Neural progenitor cell (in vitro differentiated cells): Measurements from ENCODE around the gene ALKBH2. TPM values are rescaled to one million over a fixed set of nuclear protein-coding genes. Genes with fewer than 3 reads are reported as not detected.

Source experiments
- DNase-seq: peaks from one replicate; pipeline ENCODE4 v3.0.0-alpha.2; 2016; ENCODE audit warnings: low spot score
- H2AFZ ChIP-seq: fragments of 200-600 bp; sonication (generic); replicated peaks from 2 replicates; pipeline ENCODE4 v1.6.1; 2016; ENCODE audit warnings: antibody characterized with exemption
- H3F3A ChIP-seq: fragments of 200-600 bp; sonication (generic); 2 replicates; pipeline ENCODE4 v1.6.1; 2016; ENCODE audit warnings: antibody characterized with exemption, low read depth
- H3K27ac ChIP-seq: fragments of 200-600 bp; sonication (generic); 2 replicates; pipeline ENCODE4 v1.5.1; 2016; ENCODE audit warnings: mild to moderate bottlenecking
- H3K27me3 ChIP-seq: fragments of 200-600 bp; sonication (generic); 2 replicates; pipeline ENCODE4 v1.6.1; 2016; ENCODE audit warnings: mild to moderate bottlenecking, moderate library complexity
- H3K36me3 ChIP-seq: fragments of 200-600 bp; sonication (generic); 2 replicates; pipeline ENCODE4 v1.5.1; 2016
- H3K4me1 ChIP-seq: fragments of 200-600 bp; sonication (generic); 2 replicates; pipeline ENCODE4 v1.6.1; 2016; ENCODE audit warnings: mixed run types
- H3K4me2 ChIP-seq: fragments of 200-600 bp; sonication (generic); 2 replicates; pipeline ENCODE4 v1.6.1; 2016
- H3K4me3 ChIP-seq: fragments of 200-600 bp; sonication (generic); 2 replicates; pipeline ENCODE4 v1.5.1; 2016
- H3K79me2 ChIP-seq: fragments of 200-600 bp; sonication (generic); 2 replicates; pipeline ENCODE4 v1.6.1; 2016; ENCODE audit warnings: low read depth
- H3K9ac ChIP-seq: fragments of 200-600 bp; sonication (generic); 2 replicates; pipeline ENCODE4 v1.6.1; 2016
- H3K9me3 ChIP-seq: fragments of 200-600 bp; sonication (generic); 2 replicates; pipeline ENCODE4 v1.5.1; 2016; ENCODE audit warnings: low read depth
- H4K20me1 ChIP-seq: fragments of 200-600 bp; sonication (generic); 2 replicates; pipeline ENCODE4 v1.6.1; 2016; ENCODE audit warnings: low read depth
- H3K27ac Mint-ChIP-seq: 3 replicates; pipeline ENCODE4 v1.8.0; 2021; ENCODE audit warnings: mixed read lengths
- H3K27me3 Mint-ChIP-seq: 2 replicates; pipeline ENCODE4 v1.8.0; 2022; ENCODE audit warnings: low read depth, mild to moderate bottlenecking, inconsistent platforms, moderate library complexity, mixed read lengths; ENCODE audit not compliant: insufficient read depth
- H3K36me3 Mint-ChIP-seq: 3 replicates; pipeline ENCODE4 v1.8.0; 2021; ENCODE audit warnings: mixed read lengths
- H3K4me1 Mint-ChIP-seq: 3 replicates; pipeline ENCODE4 v1.8.0; 2021; ENCODE audit warnings: mixed read lengths
- H3K4me3 Mint-ChIP-seq: 3 replicates; pipeline ENCODE4 v1.8.0; 2021; ENCODE audit warnings: mild to moderate bottlenecking, moderate library complexity, mixed read lengths
- H3K9me3 Mint-ChIP-seq: 3 replicates; pipeline ENCODE4 v1.8.0; 2020; ENCODE audit warnings: mixed read lengths
- EZH2 ChIP-seq: fragments of 200-600 bp; sonication (generic); IDR thresholded peaks from 2 replicates; pipeline ENCODE4 v1.6.1; 2017; ENCODE audit warnings: antibody characterized with exemption, mild to moderate bottlenecking, moderate library complexity
- EZH2phosphoT487 ChIP-seq: fragments of 200-600 bp; sonication (generic); IDR thresholded peaks from 2 replicates; pipeline ENCODE4 v1.6.1; 2017; ENCODE audit warnings: antibody characterized with exemption
- total RNA-seq: library from RNA; depleted of rRNA; stranded (reverse); fragments of >200 nt; gene quantifications from 2 replicates; pipeline ENCODE4 v1.2.3, GENCODE V29; 2015; ENCODE audit warnings: low replicate concordance
- TF ChIP-seq, protein P1 (sequence below): fragments of 200-600 bp; sonication (generic); IDR thresholded peaks from 2 replicates; pipeline ENCODE4 v1.5.1; 2017; ENCODE audit warnings: antibody characterized with exemption, mild to moderate bottlenecking

ALKBH2 gene
- total RNA-seq, 1 donor from 2014 or later, result 18.5 TPM

DNA sequence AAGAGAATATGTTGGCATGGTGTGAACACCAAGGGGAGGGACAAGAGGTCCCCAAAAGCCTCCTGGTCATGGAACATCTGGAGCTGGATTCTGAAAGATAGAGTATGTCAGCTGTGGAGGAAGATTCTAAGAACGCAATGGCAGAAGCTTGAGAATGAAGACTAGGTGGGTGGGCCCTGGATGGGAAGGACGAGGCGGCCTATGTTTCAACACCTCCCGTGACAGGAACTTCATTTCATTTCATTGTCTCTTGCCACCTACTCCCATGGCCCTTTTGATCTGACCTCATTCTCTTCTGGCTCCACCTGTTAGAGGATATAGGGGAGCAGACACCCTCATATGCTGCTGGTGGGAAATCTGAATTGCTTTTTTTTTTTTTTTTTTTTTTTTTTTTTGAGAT lies 7.5 kb upstream of the ALKBH2 start:
- Mint-ChIP-seq H3K4me1 (peaks cover 17% of the 10 kb centered on the region), H3K27me3 (peaks cover 4% of the 10 kb centered on the region), H3K9me3 (no peaks in the 10 kb centered on the region), H3K27ac (no peak overlapping the region), H3K4me3 (no peak overlapping the region), H3K36me3 (peaks cover 34% of the 10 kb centered on the region)
- Histone ChIP-seq H3K36me3 (peaks cover 3% of the 10 kb centered on the region), H3K4me3 (no peak overlapping the region), H3K9ac (no peak overlapping the region), H3K9me3 (no peaks in the 10 kb centered on the region), H4K20me1 (peaks cover 21% of the 10 kb centered on the region), H3K27me3 (no peaks in the 10 kb centered on the region), H3K27ac (no peak overlapping the region), H3K4me1 (peaks cover 5% of the 10 kb centered on the region), H2AFZ (no peak overlapping the region), H3K79me2 (peaks cover 39% of the 10 kb centered on the region), H3F3A (peaks cover 14% of the 10 kb centered on the region), H3K4me2 (no peak overlapping the region)
- TF ChIP-seq, protein P1, sequence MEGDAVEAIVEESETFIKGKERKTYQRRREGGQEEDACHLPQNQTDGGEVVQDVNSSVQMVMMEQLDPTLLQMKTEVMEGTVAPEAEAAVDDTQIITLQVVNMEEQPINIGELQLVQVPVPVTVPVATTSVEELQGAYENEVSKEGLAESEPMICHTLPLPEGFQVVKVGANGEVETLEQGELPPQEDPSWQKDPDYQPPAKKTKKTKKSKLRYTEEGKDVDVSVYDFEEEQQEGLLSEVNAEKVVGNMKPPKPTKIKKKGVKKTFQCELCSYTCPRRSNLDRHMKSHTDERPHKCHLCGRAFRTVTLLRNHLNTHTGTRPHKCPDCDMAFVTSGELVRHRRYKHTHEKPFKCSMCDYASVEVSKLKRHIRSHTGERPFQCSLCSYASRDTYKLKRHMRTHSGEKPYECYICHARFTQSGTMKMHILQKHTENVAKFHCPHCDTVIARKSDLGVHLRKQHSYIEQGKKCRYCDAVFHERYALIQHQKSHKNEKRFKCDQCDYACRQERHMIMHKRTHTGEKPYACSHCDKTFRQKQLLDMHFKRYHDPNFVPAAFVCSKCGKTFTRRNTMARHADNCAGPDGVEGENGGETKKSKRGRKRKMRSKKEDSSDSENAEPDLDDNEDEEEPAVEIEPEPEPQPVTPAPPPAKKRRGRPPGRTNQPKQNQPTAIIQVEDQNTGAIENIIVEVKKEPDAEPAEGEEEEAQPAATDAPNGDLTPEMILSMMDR, result no peak
- TF ChIP-seq EZH2 (no peak), EZH2phosphoT487 (no peak)
- DNase-seq, result no peak

DNA sequence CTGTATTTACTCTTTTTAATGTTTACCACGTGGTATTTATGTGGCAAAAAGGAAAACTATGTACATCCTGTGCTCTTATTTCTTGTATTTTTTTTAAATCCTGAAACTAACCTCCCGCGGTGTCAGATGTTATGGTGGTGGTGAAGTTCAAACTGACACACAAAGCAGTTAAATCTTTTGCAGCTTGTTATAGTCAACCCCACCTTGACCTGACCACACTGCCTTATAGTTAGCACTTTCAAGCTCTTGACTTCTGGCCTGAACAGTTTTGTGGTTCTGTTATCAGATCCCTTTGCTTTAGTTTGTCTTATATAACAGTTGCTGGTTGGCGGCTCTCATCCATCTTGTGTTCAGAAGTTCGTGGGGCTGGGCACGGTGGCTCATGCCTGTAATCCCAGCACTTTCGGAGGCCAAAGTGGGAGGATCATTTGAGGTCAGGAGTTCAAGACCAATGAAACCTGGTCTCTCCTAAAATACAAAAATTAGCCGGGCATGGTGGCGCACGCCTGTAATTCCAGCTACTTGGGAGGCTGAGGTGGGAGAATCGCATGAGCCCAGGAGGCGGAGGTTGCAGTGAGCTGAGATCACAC lies 6.3 kb upstream of the ALKBH2 start:
- Histone ChIP-seq H4K20me1 (peaks cover 18% of the 10 kb centered on the region), H3K27ac (no peak overlapping the region), H3K4me3 (peak overlapping the region; percentile 73), H2AFZ (no peak overlapping the region), H3F3A (peaks cover 14% of the 10 kb centered on the region), H3K27me3 (no peaks in the 10 kb centered on the region), H3K36me3 (peaks cover 3% of the 10 kb centered on the region), H3K9ac (no peak overlapping the region), H3K4me2 (peak overlapping the region; percentile 85), H3K4me1 (peaks cover 5% of the 10 kb centered on the region), H3K79me2 (peaks cover 39% of the 10 kb centered on the region), H3K9me3 (no peaks in the 10 kb centered on the region)
- Mint-ChIP-seq H3K36me3 (peaks cover 28% of the 10 kb centered on the region), H3K9me3 (no peaks in the 10 kb centered on the region), H3K4me1 (peaks cover 19% of the 10 kb centered on the region), H3K27me3 (peaks cover 4% of the 10 kb centered on the region), H3K27ac (no peak overlapping the region), H3K4me3 (peak overlapping the region; percentile 90)
- TF ChIP-seq, protein P1, result no peak
- TF ChIP-seq EZH2 (no peak), EZH2phosphoT487 (no peak)
- DNase-seq, result no peak

GRCh38 chr12:109098651-109099050 lies 5.4 kb upstream of the ALKBH2 start:
- Histone ChIP-seq H3K9ac (peak overlapping the region; percentile 29), H3K4me3 (peak overlapping the region; percentile 73), H3K36me3 (peaks cover 3% of the 10 kb centered on the region), H3K4me1 (peaks cover 5% of the 10 kb centered on the region), H3K9me3 (no peaks in the 10 kb centered on the region), H3K27me3 (no peaks in the 10 kb centered on the region), H4K20me1 (peaks cover 16% of the 10 kb centered on the region), H3K27ac (no peak overlapping the region), H3K4me2 (peak overlapping the region; percentile 85), H2AFZ (peak overlapping the region; percentile 7), H3F3A (peaks cover 14% of the 10 kb centered on the region), H3K79me2 (peaks cover 39% of the 10 kb centered on the region)
- peaks cover 6% of the 10 kb centered on the region for H3K27me3 Mint-ChIP-seq
- H3K9me3 Mint-ChIP-seq, result no peaks in the 10 kb centered on the region
- H3K4me1 Mint-ChIP-seq, result peaks cover 22% of the 10 kb centered on the region
- DNase-seq, result peak; percentile 31
- peaks cover 23% of the 10 kb centered on the region for H3K36me3 Mint-ChIP-seq
- TF ChIP-seq, protein P1, result no peak
- TF ChIP-seq EZH2phosphoT487 (no peak), EZH2 (no peak)
- no peak overlapping the region for H3K27ac Mint-ChIP-seq
- peak overlapping the region; percentile 90 for H3K4me3 Mint-ChIP-seq
